GM12878 (cell line): ENCODE results near the gene VSIG10. TPM values are rescaled to one million over a fixed set of nuclear protein-coding genes. Genes with fewer than 3 reads are reported as not detected.

ENCODE experiments used
- ATAC-seq: fragments of 200-7000 bp; cut with Tn5 transposase; 3 replicates; pipeline ENCODE4 v1.9.1; 2020; ENCODE audit warnings: mild to moderate bottlenecking, moderate library complexity
- BruUV-seq: library from RNA; stranded (reverse); fragments of 400-500 nt; replicated peaks from 2 replicates; lab custom pipeline; 2021; lab: Mats Ljungman, UMichigan
- CTCF ChIA-PET: fragments of 300-600 bp; sonication (Branson Sonifier 250); formaldehyde crosslinking; extraction: SDS; loops from one replicate; lab custom pipeline; 2021; ENCODE audit warnings: inconsistent platforms; lab: Yijun Ruan, JAX
- POLR2A ChIA-PET: fragments of 350-600 bp; formaldehyde crosslinking; extraction: SDS; loops from one replicate; lab custom pipeline; 2021; ENCODE audit warnings: inconsistent platforms; lab: Charles Lee
- RAD21 ChIA-PET: fragments of 300-600 bp; sonication (Branson Sonifier 250); formaldehyde crosslinking; loops from one replicate; lab custom pipeline; 2023; ENCODE audit warnings: antibody characterized with exemption; ENCODE audit not compliant: unreplicated experiment; lab: Charles Lee
- SMC1A ChIA-PET: fragments of 300-600 bp; sonication (Branson Sonifier 250); formaldehyde crosslinking; loops from one replicate; lab custom pipeline; 2023; ENCODE audit not compliant: unreplicated experiment, uncharacterized antibody; lab: Charles Lee
- DNase-seq: peaks from one replicate; pipeline ENCODE4 v3.0.0-alpha.2; 2011; ENCODE audit warnings: low read depth, low spot score
- FAIRE-seq: peaks from 3 replicates; lab custom pipeline; 2011; peaks lifted over from hg19 to GRCh38; lab: Jason Lieb, UNC
- H2AFZ ChIP-seq: 2 replicates; pipeline ENCODE4 v1.6.0; 2011; ENCODE audit warnings: low read depth, low read length, control low read depth; ENCODE audit not compliant: control insufficient read depth
- H3K27ac ChIP-seq: 2 replicates; pipeline ENCODE4 v1.5.1; 2011; ENCODE audit warnings: control low read depth; ENCODE audit not compliant: control insufficient read depth, insufficient read depth
- H3K27me3 ChIP-seq, 2 experiments: replicated peaks in 1 of 2; 2 replicates each; pipeline versions ENCODE4 v1.6.0 to v1.6.1; 2011; ENCODE audit warnings: low read length in 1 of 2; ENCODE audit not compliant: control insufficient read depth in 2 of 2, insufficient read depth in 2 of 2
- H3K36me3 ChIP-seq, 2 experiments: 2 replicates each; pipeline ENCODE4 v1.5.1; 2011; ENCODE audit warnings: low read length in 1 of 2; ENCODE audit not compliant: control insufficient read depth in 2 of 2, insufficient read depth in 2 of 2
- H3K4me1 ChIP-seq: 2 replicates; pipeline ENCODE4 v1.6.1; 2011; ENCODE audit warnings: mild to moderate bottlenecking, low read length, moderate library complexity, mixed read lengths; ENCODE audit not compliant: control insufficient read depth, insufficient read depth
- H3K4me2 ChIP-seq: 2 replicates; pipeline ENCODE4 v1.6.0; 2011; ENCODE audit warnings: control low read depth; ENCODE audit not compliant: control insufficient read depth, insufficient read depth
- H3K4me3 ChIP-seq: fragments of 200-600 bp; sonication (generic); 2 replicates; pipeline ENCODE4 v1.5.1; 2016
- H3K79me2 ChIP-seq: 2 replicates; pipeline ENCODE4 v1.6.0; 2011; ENCODE audit warnings: low read length; ENCODE audit not compliant: control insufficient read depth, insufficient read depth
- H3K9ac ChIP-seq: 2 replicates; pipeline ENCODE4 v1.8.0; 2011; ENCODE audit warnings: low read length, control low read depth, mixed read lengths; ENCODE audit not compliant: control insufficient read depth, insufficient read depth
- H3K9me3 ChIP-seq: replicated peaks from 3 replicates; pipeline ENCODE4 v1.5.1; 2011; ENCODE audit warnings: mild to moderate bottlenecking, low read length; ENCODE audit not compliant: control insufficient read depth, insufficient read depth
- H4K20me1 ChIP-seq: 2 replicates; pipeline ENCODE4 v1.6.0; 2011; ENCODE audit not compliant: control insufficient read depth, insufficient read depth
- BHLHE40 ChIP-seq, 2 experiments: fragments of 450-650 bp in 1 of 2; IDR thresholded peaks; 2 replicates each; pipeline ENCODE4 v1.6.1; 2011 to 2017; ENCODE audit warnings: low read depth in 2 of 2, borderline replicate concordance in 1 of 2, improper control_type of control experiment in 1 of 2, low read length in 1 of 2, mild to moderate bottlenecking in 1 of 2
- EED ChIP-seq: sonication (generic); IDR thresholded peaks from 2 replicates; pipeline ENCODE4 v1.6.1; 2016; ENCODE audit warnings: antibody characterized with exemption, low read depth
- ESRRA ChIP-seq: IDR thresholded peaks from 2 replicates; pipeline ENCODE4 v1.6.1; 2012; ENCODE audit warnings: mild to moderate bottlenecking, low read length, improper control_type of control experiment
- IKZF2 ChIP-seq, 2 experiments: fragments of 450-650 bp; IDR thresholded peaks; 2 replicates each; pipeline ENCODE4 v1.6.1; 2017; ENCODE audit warnings: mild to moderate bottlenecking in 2 of 2, moderate library complexity in 2 of 2
- MTA3 ChIP-seq: IDR thresholded peaks from 2 replicates; pipeline ENCODE4 v1.6.1; 2012; ENCODE audit warnings: low read length, inconsistent platforms, borderline replicate concordance
- RAD21 ChIP-seq: IDR thresholded peaks from 2 replicates; pipeline ENCODE4 v1.6.1; 2011; ENCODE audit warnings: mild to moderate bottlenecking, low read depth, low read length, moderate library complexity; ENCODE audit not compliant: insufficient read depth
- RELA ChIP-seq: fragments of 450-650 bp; IDR thresholded peaks from 2 replicates; pipeline ENCODE4 v1.8.0; 2014; ENCODE audit warnings: borderline replicate concordance; ENCODE audit not compliant: partially characterized antibody
- SMC3 ChIP-seq: IDR thresholded peaks from 2 replicates; pipeline ENCODE4 v1.6.1; 2011; ENCODE audit warnings: low read length, improper control_type of control experiment, borderline replicate concordance
- ZNF384 ChIP-seq: IDR thresholded peaks from 2 replicates; pipeline ENCODE4 v1.6.1; 2012; ENCODE audit warnings: low read depth, mild to moderate bottlenecking, low read length, improper control_type of control experiment, borderline replicate concordance
- WGBS: methylation state at CpG from one replicate; pipeline ENCODE4 v1.1.6; 2016; ENCODE audit warnings: low lambda C conversion rate; ENCODE audit not compliant: insufficient replicate concordance, insufficient coverage; ENCODE audit errors: missing lambda C conversion rate; 5-methylcytosine and 5-hydroxymethylcytosine counted together
- in situ Hi-C: fragments of 300-500 bp; cut with MboI; formaldehyde crosslinking; loops from 9 replicates; pipeline ENCODE4 v1.14.3; 2018; ENCODE audit warnings: mixed read lengths
- intact Hi-C: fragments of 100-400 bp; cut with micrococcal nuclease; formaldehyde crosslinking; loops from one replicate; pipeline ENCODE4 v1.14.2; 2022; ENCODE audit not compliant: unreplicated experiment
- polyA plus RNA-seq, 11 experiments: library from polyadenylated mRNA; depleted of rRNA in 4 of 11; unstranded in 6 of 11; stranded (reverse) in 5 of 11; fragments of >200 nt; fragmentation: Nextera tagmentation in 4 of 11; fragmentation: Illumina TruSeq in 1 of 11; extraction: Ambion mirVana in 4 of 11; extraction: Trizol in 1 of 11; gene quantifications; 1 replicate in 1 of 11; 2 replicates in 10 of 11; pipeline versions ENCODE4 v1.2.1 to v1.2.3, GENCODE V29; 2011 to 2016; ENCODE audit warnings: inconsistent platforms in 2 of 11, missing spikeins in 2 of 11, low read depth in 1 of 11
- total RNA-seq, 4 experiments: library from RNA; depleted of rRNA in 3 of 4; stranded (reverse); fragments of >200 nt in 3 of 4; fragmentation: Illumina TruSeq in 1 of 4; extraction: Trizol in 1 of 4; gene quantifications; 2 replicates each; pipeline versions ENCODE4 v1.2.1 to v1.2.3, GENCODE V29; 2013 to 2021
- TF ChIP-seq, protein P1 (sequence below), 3 experiments: IDR thresholded peaks in 2 of 3; conservative IDR thresholded peaks in 1 of 3; 2 replicates each; pipeline ENCODE4 v1.5.1; 2011; ENCODE audit warnings: low read depth in 3 of 3, low read length in 3 of 3, mild to moderate bottlenecking in 3 of 3, control low read depth in 2 of 3, moderate library complexity in 2 of 3, inconsistent platforms in 1 of 3, mixed read lengths in 1 of 3; ENCODE audit not compliant: control insufficient read depth in 2 of 3, insufficient read depth in 1 of 3; ENCODE audit errors: extremely low read depth in 1 of 3
- TF ChIP-seq, protein P2 (sequence below): fragments of 450-650 bp; IDR thresholded peaks from 2 replicates; pipeline ENCODE4 v1.6.1; 2016; ENCODE audit warnings: mild to moderate bottlenecking

VSIG10 gene
- total and polyA plus RNA-seq, 10 of the 15 experiments (the other 5 are each of a cell fraction or from before 2014, with no cell fraction given): 3.4 to 10.2 (median 5.8) TPM

DNA sequence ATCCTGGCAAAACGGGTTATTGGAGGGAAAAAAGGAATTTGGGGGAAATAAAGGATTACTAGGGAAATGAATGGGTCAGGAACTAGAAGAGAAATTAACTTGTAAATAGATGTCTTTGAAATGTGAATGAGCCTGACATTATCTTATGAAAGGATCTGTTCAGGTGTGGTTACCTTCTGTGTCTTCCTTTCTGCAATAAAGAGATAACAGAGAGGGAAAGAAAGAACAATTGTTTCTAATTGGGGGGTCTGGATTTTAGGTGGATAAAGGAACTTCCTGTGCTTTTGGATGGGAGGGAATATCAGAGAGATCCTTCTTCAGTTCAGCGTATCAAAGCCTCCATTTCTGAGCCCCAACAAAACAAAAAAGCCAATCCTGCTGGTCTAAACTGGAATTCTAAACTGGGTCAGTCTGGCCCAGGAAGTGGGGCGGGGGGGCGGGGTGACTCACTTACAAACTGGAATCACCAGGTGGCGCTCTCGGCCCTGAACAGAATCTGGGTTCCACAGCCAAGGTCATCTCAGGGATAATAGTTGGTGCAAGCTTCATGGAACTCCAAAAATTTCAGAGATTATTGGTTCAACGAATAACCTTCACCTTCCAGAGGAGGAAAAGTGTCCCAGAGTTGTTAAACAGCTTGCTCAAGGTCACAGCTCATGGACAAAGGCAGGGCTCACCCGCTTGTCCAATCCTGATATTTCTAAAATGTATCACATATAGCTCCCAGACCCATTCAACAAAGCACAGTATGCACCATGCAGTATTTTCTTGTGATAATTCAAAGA lies 17.0 kb upstream of the VSIG10 start:
- peak; percentile 97 for ATAC-seq
- peak overlapping the region; percentile 95 for H2AFZ ChIP-seq
- no peak overlapping the region for H3K4me3 ChIP-seq
- H3K27me3 ChIP-seq: no peaks in the 10 kb centered on the region
- no peaks in the 10 kb centered on the region for H3K9me3 ChIP-seq
- no peaks in the 10 kb centered on the region for H3K36me3 ChIP-seq
- intact Hi-C loops: loop anchor here (1.0 kb wide), 1 partner anchor 256 kb away; the partner anchor contains the start of gene SUDS3
- SMC1A ChIA-PET: interaction anchor here (0.6 to 4.8 kb wide), 21 partner anchors 9 to 259 kb away, joined by 3 to 105 read pairs (median 4); partner anchors contain the start of genes PEBP1 and SUDS3
- RAD21 ChIA-PET: interaction anchor here (0.7 to 4.9 kb wide), 22 partner anchors 12 to 916 kb away, joined by 3 to 126 read pairs (median 4); partner anchors contain the start of genes PEBP1, SUDS3 and TAOK3
- H3K79me2 ChIP-seq: no peaks in the 10 kb centered on the region
- 15% methylated on average over 8 of the region's 8 CpGs for WGBS
- POLR2A ChIA-PET: interaction anchor here (0.6 to 1.9 kb wide), 4 partner anchors 15 to 255 kb away, joined by 3 to 19 read pairs (median 5); partner anchors contain the start of genes PEBP1 and SUDS3
- TF ChIP-seq, protein P1, sequence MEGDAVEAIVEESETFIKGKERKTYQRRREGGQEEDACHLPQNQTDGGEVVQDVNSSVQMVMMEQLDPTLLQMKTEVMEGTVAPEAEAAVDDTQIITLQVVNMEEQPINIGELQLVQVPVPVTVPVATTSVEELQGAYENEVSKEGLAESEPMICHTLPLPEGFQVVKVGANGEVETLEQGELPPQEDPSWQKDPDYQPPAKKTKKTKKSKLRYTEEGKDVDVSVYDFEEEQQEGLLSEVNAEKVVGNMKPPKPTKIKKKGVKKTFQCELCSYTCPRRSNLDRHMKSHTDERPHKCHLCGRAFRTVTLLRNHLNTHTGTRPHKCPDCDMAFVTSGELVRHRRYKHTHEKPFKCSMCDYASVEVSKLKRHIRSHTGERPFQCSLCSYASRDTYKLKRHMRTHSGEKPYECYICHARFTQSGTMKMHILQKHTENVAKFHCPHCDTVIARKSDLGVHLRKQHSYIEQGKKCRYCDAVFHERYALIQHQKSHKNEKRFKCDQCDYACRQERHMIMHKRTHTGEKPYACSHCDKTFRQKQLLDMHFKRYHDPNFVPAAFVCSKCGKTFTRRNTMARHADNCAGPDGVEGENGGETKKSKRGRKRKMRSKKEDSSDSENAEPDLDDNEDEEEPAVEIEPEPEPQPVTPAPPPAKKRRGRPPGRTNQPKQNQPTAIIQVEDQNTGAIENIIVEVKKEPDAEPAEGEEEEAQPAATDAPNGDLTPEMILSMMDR (IDR thresholded peaks at IDR 0.05 in 2 of 3, conservative IDR thresholded peaks at IDR 0.05 in 1 of 3; ENCODE audit: control insufficient read depth in 2 of 3, extremely low read depth in 1 of 3, insufficient read depth in 1 of 3, low read depth in 3 of 3, low read length in 3 of 3): peak; percentile 50 to 70 (median 64)
- TF ChIP-seq EED: no peak
- peak; percentile 70 for TF ChIP-seq RAD21
- no peak for TF ChIP-seq BHLHE40 (IDR thresholded peaks at IDR 0.05; ENCODE audit: borderline replicate concordance in 1 of 2, low read depth in 2 of 2, low read length in 1 of 2)
- peak; percentile 88; the same call in 1 of the 2 replicates for TF ChIP-seq ESRRA
- TF ChIP-seq ZNF384: no peak
- 0 out of 4 replicates have a peak, but pooled peaks of 1 of the 2 experiments have one; percentile 29 for TF ChIP-seq IKZF2 (IDR thresholded peaks at IDR 0.05)
- TF ChIP-seq RELA: no peak
- no peak for TF ChIP-seq MTA3
- TF ChIP-seq, protein P2, sequence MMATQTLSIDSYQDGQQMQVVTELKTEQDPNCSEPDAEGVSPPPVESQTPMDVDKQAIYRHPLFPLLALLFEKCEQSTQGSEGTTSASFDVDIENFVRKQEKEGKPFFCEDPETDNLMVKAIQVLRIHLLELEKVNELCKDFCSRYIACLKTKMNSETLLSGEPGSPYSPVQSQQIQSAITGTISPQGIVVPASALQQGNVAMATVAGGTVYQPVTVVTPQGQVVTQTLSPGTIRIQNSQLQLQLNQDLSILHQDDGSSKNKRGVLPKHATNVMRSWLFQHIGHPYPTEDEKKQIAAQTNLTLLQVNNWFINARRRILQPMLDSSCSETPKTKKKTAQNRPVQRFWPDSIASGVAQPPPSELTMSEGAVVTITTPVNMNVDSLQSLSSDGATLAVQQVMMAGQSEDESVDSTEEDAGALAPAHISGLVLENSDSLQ: no peak
- TF ChIP-seq SMC3: peak; percentile 45; the same call in 1 of the 2 replicates
- DNase-seq: no peak
- H3K4me2 ChIP-seq: no peak overlapping the region
- peak overlapping the region; percentile 71 for H3K9ac ChIP-seq
- CTCF ChIA-PET: interaction anchor here (0.5 to 5.1 kb wide), 44 partner anchors 9 to 1448 kb away, joined by 3 to 171 read pairs (median 4); partner anchors contain the start of genes PEBP1, SUDS3 and TAOK3
- H3K27ac ChIP-seq: peak overlapping the region; percentile 83
- in situ Hi-C loops: loop anchor here (25.0 kb wide), 2 partner anchors 917 to 1417 kb away; no protein-coding TSS in a partner anchor
- H3K4me1 ChIP-seq: no peaks in the 10 kb centered on the region; the same call in 1 of the 2 replicates
- no peaks in the 10 kb centered on the region for H4K20me1 ChIP-seq
- peak; percentile 75 for FAIRE-seq
- BruUV-seq: no TSS peak
